Fibroblast of mammary gland (primary cell): ENCODE results near the gene CACNA1B.

Source experiments
- DNase-seq: peaks from one replicate; pipeline ENCODE4 v3.0.0-alpha.2; 2010; ENCODE audit warnings: low read depth
- H3K4me3 ChIP-seq: 2 replicates; pipeline ENCODE4 v1.5.1; 2011; ENCODE audit warnings: low read depth, mild to moderate bottlenecking, low read length, moderate library complexity; ENCODE audit not compliant: control insufficient read depth
- TF ChIP-seq, protein P1 (sequence below): conservative IDR thresholded peaks from 2 replicates; pipeline ENCODE4 v1.5.1; 2011; ENCODE audit warnings: low read depth, low read length, inconsistent platforms; ENCODE audit not compliant: control insufficient read depth, insufficient read depth

The CACNA1B gene

GRCh38 chr9:137956039-137956438, 78.5 kb downstream of the CACNA1B start:
- no peak for DNase-seq
- H3K4me3 ChIP-seq: no peak overlapping the region
- TF ChIP-seq, protein P1, sequence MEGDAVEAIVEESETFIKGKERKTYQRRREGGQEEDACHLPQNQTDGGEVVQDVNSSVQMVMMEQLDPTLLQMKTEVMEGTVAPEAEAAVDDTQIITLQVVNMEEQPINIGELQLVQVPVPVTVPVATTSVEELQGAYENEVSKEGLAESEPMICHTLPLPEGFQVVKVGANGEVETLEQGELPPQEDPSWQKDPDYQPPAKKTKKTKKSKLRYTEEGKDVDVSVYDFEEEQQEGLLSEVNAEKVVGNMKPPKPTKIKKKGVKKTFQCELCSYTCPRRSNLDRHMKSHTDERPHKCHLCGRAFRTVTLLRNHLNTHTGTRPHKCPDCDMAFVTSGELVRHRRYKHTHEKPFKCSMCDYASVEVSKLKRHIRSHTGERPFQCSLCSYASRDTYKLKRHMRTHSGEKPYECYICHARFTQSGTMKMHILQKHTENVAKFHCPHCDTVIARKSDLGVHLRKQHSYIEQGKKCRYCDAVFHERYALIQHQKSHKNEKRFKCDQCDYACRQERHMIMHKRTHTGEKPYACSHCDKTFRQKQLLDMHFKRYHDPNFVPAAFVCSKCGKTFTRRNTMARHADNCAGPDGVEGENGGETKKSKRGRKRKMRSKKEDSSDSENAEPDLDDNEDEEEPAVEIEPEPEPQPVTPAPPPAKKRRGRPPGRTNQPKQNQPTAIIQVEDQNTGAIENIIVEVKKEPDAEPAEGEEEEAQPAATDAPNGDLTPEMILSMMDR: no peak

DNA sequence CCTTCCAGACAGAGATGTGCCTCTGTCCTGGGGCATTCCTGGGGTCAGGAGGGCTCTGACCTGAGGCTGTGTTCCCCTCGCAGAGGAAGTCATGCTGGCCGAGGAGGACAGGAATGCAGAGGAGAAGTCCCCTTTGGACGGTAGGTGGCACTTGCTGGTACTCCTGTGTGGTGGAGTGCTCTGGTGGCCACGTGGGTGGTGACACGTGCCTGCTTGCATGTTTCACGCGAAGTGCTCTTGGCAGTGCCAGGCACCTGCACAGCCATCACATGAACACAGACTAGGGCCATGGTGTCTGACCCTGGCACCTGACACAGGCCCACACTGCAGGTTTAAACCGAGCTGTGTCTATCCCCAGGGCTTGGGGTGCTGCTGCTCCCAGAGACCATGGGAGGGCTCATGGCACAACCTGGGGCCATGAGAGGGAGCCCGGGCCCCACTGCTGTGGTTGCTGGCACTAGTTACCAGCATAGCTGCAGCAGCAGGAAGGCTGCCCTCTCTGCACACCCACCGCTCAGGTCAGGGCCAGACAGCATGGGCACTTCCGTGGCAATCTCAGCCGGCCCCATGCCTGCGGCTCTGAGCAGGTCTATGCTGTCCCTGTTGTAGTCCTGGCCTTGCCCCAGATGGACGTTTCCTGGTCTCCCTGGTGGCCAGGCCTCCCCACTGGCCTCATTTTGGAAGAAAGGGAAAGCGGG, 79.3 kb downstream of the CACNA1B start:
- no peak overlapping the region for H3K4me3 ChIP-seq
- no peak for DNase-seq
- TF ChIP-seq, protein P1: no peak

DNA sequence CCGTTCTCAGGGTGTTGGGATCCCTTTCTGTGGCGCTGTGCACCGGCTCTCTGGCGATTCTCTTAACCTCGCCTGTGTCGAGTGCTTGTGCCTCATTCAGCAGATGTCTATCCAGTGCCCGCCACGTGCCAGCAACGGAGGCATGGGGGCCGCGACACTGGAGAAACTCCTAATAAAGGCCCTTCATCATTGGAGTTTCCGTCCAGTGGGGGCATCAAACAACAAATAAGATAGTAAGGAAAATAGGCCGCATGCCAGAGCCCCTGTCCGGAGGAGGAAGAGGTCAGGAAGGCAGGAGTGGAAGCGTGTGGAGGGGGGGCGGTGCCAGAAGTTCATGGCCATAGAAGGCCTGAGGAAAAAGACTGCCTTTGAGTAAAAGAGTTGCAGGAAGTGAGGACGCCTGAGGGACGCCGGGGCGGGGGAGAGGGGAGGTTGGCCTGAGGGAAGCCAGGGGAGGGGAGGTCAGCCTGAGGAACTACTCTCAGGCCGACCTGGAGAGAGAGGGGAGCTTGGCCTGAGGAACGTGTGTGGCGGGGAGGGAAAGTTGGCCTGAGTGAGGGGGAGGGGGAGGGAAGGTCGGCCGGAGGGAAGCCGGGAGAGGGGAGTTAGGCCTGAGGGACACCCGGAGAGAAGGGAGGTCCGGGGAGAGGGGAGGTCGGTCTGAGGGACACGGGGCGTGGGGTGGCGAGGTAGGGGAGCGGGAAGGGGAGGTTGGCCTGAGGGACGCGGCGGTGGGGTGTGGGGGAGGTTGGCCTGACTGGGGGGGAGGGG, 82.2 kb downstream of the CACNA1B start:
- TF ChIP-seq, protein P1: no peak
- no peak for DNase-seq
- no peak overlapping the region for H3K4me3 ChIP-seq

GRCh38 chr9:137960496-137960895, 82.9 kb downstream of the CACNA1B start:
- TF ChIP-seq, protein P1: peak; percentile 1
- DNase-seq: no peak
- H3K4me3 ChIP-seq: no peak overlapping the region

GRCh38 chr9:137963525-137963924, 85.9 kb downstream of the CACNA1B start:
- no peak for DNase-seq
- TF ChIP-seq, protein P1: no peak
- H3K4me3 ChIP-seq: no peak overlapping the region

- no peak for DNase-seq
- TF ChIP-seq, protein P1: no peak
- no peak overlapping the region for H3K4me3 ChIP-seq
Observed at GRCh38 chr9:137965177-137965795, 87.7 kb downstream of the CACNA1B start.
